HL-60/S4 treated with phorbol 12-myristate 13-acetate at 8.2 ng/mL for 4 days and 3 days (cell line): ENCODE results near the gene BRWD1.

ENCODE experiments used
- in situ Hi-C: fragments of 300-500 bp; cut with MboI; formaldehyde crosslinking; loops from 2 replicates; pipeline ENCODE4 v1.15.0; 2022; ENCODE audit warnings: low sequenced_read_pairs

Gene BRWD1

DNA sequence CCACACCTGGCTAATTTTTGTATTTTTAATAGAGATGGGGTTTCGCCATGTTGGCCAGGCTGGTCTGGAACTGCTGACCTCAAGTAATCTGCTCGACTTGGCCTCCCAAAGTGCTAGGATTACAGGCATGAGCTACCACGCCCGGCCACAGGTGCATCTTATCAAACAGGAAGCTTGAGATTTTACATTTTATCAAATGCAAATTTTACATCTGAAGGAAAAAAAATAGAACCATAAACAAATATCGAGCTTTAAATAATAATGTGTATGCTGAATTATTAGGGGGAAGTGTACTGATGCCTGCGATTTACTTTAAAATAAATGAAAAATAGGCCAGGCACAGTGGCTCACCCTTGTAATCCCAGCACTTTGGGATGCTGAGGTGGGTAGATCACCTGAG, 16.6 kb upstream of the BRWD1 start:
- in situ Hi-C loops: no loop called here

DNA sequence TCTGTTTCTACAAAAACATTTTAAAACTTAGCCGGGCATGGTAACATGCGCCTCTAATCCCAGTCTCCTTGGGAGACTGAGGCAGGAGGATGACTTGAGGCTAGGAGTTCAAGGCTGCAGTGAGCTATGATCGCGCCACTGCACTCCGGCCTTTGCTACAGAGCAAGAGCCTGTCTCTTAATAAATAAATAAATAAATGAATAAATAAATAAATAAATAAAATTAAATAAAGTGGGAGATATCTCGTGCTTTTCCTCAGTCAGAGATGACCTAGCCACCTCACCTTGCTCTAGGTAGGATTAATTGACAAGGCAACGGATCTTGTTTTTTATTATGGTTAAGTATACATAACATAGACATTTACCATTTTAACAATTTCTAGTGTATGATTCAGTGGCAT, 14.3 kb upstream of the BRWD1 start:
- in situ Hi-C loops: no loop called here

DNA sequence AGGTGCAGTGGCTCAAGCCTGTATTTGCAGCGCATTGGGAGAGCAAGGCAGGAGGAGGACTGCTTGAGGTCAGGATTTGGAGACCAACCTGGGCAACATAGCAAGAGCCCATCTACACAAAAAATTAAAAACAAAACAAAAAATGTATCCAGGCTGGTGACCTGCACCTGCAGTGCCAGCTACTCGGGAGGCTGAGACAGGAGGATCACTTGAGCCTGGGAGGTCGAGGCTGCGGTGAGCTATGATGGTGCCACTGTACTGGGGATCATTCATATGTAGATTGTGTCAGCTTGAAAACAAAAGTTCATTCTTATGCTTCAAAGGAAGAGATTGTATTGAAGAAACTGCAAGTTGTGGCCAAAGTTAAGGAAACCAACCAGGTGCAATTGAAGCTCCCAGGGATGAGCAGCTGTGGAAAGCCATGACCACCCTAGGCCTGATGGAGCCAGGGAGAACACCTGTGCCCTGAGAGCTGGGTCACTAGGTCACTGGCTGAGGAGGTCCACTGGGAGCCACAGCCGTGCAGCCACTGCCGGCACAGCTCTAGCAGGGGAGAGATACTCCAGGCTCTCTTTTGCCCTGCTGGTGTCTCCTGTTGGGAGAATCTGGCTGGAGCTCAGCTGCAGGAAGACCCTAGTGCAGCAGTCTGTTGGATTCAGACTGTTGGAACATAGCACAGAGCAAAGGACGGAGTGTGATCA, 13.3 kb upstream of the BRWD1 start:
- in situ Hi-C loops: no loop called here

GRCh38 chr21:39325458-39325857, 12.0 kb upstream of the BRWD1 start:
- in situ Hi-C loops: no loop called here

DNA sequence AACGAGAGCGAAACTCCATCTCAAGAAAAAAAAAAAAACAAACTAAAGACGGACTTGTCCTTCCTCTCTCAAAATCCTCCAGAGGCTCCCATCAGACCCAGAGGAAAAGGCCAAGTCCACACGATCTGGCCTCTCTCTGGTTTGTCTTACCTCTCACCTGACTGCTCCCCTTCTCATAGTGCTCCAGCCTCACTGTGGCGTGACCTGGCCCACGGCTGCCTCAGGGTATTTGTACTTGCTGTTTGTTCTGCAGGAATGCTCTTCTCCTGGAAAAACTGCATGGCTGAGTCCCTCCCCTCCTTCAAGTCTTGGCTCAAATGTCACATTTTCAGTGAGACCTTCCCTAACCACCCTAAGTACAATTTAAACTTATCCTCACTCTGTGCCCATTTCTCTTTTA, 8.0 kb upstream of the BRWD1 start:
- in situ Hi-C loops: no loop called here

- in situ Hi-C loops: no loop called here
Measured at GRCh38 chr21:39319814-39320332, 6.4 kb upstream of the BRWD1 start.

- in situ Hi-C loops: no loop called here
Measured at GRCh38 chr21:39319251-39319756, 5.9 kb upstream of the BRWD1 start.

- in situ Hi-C loops: no loop called here
Measured at GRCh38 chr21:39318091-39318959, 4.9 kb upstream of the BRWD1 start.

DNA sequence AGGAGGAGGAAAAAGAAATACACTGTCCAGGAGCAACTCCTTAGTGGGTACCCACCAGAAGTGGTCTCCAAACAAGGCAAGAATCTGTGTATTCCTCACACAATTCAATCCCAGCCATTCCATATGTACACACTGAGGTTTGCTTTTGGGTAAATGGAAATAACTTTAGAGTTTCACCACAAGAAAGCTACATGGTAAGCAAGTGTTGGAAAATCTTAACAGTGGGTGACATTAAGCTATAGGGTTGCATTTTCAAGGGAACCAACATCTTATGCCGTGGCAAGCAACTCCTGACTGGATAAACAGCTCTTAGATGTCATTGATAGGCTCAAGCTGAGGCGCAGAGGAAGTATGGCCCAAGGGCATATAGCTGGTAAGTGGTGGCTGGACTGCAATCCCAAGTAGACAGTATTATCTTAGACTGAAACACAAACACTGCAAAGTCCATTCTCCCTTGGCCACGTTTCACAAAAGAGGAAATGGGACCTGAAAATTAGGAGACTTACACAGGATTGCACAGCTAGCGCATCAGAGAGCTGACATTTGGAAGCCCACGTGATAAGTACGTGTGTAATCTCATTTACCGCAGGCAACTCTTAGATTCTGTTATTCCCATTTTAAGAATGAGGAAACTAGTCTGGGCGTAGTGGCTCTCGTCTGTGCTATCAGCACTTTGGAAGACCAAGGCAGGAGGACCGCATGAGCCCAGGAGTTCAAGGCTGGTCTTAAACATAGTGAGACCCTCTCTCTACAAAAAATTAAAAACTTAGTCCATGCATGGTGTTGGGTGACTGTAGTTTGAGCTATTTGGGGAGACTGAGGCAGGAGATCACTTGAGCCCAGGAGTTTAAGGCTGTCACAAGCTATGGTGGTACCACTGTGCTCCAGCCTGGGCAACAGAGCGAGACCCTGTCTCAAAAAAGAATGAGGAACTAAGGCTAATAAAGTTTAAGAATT, 4.0 kb upstream of the BRWD1 start:
- in situ Hi-C loops: no loop called here

DNA sequence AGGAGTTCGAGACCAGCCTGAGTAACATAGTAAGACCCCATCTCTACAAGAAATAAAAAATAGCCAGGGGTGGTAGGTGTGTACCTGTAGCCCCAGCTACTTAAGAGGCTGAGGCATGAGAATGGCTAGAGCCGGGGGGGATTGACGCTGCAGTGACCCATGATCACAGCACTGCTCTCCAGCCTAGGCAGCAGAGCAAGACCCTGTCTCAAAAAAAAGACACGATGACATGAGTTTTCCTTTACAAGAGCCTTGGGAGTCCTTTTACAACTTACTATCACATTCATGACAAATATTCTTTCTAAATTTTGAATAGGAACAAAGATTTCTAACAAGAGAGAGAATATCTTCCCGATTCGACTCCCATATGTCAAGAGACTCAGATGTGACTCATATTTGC, 3.3 kb upstream of the BRWD1 start:
- in situ Hi-C loops: no loop called here

- in situ Hi-C loops: no loop called here
Measured at GRCh38 chr21:39315603-39316445, 2.4 kb upstream of the BRWD1 start.

DNA sequence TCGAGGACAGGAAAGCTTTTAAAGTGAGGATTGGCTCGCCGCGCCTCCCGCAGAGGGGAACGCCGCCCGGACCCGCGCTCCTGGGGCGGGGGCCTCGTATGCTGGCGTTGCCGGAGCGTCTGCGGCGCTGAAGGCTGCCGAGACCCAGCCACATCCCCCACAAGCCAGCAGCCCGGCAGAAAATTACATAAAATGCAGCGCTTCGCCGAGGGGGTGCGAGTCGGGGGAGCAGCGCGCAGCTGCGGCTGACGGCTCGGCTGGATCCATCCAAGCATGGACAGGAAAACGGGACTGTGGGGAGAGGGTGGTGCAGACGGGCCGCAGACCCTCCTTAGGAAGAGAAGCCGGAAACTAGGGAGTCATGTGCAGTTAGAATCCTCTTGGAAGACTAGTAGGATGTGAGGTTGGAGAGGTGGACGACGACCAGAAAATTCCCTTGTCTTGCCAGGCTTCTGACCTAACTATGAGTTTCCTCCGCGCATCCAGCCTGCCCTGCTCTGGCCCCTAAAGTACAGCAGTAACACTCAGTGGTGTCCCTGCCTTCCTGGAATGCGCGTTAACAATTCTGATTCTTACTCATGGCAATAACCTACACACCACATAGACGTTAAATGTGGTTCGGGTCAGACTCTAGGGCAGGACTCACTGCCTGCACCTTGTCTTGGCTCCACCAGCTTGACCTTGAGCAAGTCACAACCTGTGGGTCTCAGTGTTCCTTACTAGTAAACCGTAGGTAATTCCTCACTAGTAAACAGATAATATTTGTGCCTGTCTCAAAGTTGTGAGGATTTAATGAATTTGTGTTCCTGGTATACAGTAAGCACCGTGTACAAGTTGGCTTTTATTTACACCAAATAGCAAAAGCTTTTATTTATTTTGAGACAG, 953 bp upstream of the BRWD1 start:
- in situ Hi-C loops: no loop called here

- in situ Hi-C loops: no loop called here
Measured at GRCh38 chr21:39313042-39313570, 326 bp downstream of the BRWD1 start.

GRCh38 chr21:39312112-39313041, 1.1 kb downstream of the BRWD1 start:
- in situ Hi-C loops: no loop called here

DNA sequence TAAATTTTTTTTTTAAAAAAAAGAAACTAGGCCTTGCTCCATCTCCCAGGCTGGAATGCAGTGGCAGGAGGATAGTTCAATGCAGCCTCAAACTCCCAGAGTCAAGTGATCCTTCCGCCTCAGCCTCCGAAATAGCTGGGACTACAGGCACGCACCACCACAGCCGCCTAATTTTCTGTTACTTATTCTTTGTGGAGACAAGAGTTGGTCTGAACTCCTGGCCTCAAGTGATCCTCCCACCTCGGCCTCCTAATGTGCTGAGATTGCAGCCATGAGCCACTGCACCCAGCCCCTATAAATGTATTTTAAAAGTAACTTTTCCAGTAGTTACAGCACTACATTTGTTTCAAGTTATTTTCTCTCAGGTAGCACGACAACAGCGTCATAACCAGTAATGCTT, 2.3 kb downstream of the BRWD1 start:
- in situ Hi-C loops: no loop called here

DNA sequence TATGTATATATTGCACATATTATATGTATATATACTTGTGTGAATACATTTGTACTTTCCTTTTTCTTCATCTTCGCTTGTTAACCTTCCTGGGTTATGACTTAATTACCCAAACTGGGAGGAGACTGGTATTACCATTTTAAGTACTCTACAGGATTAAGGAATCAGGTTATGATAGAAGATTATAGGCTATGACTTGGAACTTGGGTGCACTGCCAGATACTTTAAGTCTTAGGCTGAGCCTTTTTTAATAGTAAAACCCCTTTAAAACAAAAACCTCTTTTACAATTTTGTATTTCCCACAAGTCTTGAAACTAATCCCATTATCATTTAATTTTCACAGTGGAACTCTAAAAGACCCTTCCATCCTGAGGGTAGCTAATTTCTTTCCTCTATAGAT, 6.0 kb downstream of the BRWD1 start:
- in situ Hi-C loops: no loop called here

- in situ Hi-C loops: no loop called here
Measured at GRCh38 chr21:39300587-39300986, 12.8 kb downstream of the BRWD1 start.

- in situ Hi-C loops: no loop called here
Measured at GRCh38 chr21:39296891-39297290, 16.5 kb downstream of the BRWD1 start.
